Activated naive CD8-positive, alpha-beta T cell (primary cell): ENCODE measurements around the gene AGRN.

ENCODE experiments used
- H3K27ac Mint-ChIP-seq: one replicate; pipeline ENCODE4 v1.8.0; 2021; ENCODE audit warnings: mixed read lengths
- H3K27me3 Mint-ChIP-seq: one replicate; pipeline ENCODE4 v1.8.0; 2021; ENCODE audit warnings: mixed read lengths
- H3K36me3 Mint-ChIP-seq: one replicate; pipeline ENCODE4 v1.8.0; 2021; ENCODE audit warnings: mixed read lengths
- H3K4me1 Mint-ChIP-seq: one replicate; pipeline ENCODE4 v1.8.0; 2021; ENCODE audit warnings: low read depth, mixed read lengths
- H3K4me3 Mint-ChIP-seq: one replicate; pipeline ENCODE4 v1.8.0; 2021; ENCODE audit warnings: mild to moderate bottlenecking, mixed read lengths
- H3K9me3 Mint-ChIP-seq: one replicate; pipeline ENCODE4 v1.8.0; 2021; ENCODE audit warnings: low read depth, mixed read lengths

The AGRN gene

DNA sequence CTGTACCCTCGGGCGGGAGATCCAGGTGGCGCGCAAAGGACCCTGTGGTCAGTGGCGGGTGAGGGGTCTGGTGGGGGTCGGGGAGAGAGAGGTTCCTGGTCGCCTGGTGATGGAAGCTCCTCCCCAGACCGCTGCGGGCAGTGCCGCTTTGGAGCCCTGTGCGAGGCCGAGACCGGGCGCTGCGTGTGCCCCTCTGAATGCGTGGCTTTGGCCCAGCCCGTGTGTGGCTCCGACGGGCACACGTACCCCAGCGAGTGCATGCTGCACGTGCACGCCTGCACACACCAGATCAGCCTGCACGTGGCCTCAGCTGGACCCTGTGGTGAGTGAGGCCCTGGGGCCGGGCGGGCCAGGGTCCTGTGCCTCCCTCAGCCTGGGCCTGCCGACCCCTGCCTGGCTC lies 23.5 kb downstream of the AGRN start:
- H3K36me3 Mint-ChIP-seq, result peaks cover 2% of the 10 kb centered on the region
- no peaks in the 10 kb centered on the region for H3K9me3 Mint-ChIP-seq
- no peak overlapping the region for H3K27ac Mint-ChIP-seq
- H3K4me3 Mint-ChIP-seq, result no peak overlapping the region
- H3K4me1 Mint-ChIP-seq, result peaks cover 13% of the 10 kb centered on the region
- H3K27me3 Mint-ChIP-seq, result peaks cover 3% of the 10 kb centered on the region

DNA sequence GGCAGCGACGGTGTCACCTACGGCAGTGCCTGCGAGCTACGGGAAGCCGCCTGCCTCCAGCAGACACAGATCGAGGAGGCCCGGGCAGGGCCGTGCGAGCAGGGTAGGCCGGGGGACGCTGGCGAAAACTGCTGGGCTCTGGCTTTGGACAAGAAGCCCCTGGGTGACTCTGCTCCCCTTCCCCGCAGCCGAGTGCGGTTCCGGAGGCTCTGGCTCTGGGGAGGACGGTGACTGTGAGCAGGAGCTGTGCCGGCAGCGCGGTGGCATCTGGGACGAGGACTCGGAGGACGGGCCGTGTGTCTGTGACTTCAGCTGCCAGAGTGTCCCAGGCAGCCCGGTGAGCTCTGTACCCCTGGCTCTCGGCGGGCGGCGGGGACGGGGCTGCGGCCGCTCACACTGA lies 24.0 kb downstream of the AGRN start:
- H3K4me3 Mint-ChIP-seq, result no peak overlapping the region
- no peak overlapping the region for H3K27ac Mint-ChIP-seq
- H3K9me3 Mint-ChIP-seq, result no peaks in the 10 kb centered on the region
- H3K27me3 Mint-ChIP-seq, result no peaks in the 10 kb centered on the region
- peaks cover 2% of the 10 kb centered on the region for H3K36me3 Mint-ChIP-seq
- peaks cover 9% of the 10 kb centered on the region for H3K4me1 Mint-ChIP-seq

DNA sequence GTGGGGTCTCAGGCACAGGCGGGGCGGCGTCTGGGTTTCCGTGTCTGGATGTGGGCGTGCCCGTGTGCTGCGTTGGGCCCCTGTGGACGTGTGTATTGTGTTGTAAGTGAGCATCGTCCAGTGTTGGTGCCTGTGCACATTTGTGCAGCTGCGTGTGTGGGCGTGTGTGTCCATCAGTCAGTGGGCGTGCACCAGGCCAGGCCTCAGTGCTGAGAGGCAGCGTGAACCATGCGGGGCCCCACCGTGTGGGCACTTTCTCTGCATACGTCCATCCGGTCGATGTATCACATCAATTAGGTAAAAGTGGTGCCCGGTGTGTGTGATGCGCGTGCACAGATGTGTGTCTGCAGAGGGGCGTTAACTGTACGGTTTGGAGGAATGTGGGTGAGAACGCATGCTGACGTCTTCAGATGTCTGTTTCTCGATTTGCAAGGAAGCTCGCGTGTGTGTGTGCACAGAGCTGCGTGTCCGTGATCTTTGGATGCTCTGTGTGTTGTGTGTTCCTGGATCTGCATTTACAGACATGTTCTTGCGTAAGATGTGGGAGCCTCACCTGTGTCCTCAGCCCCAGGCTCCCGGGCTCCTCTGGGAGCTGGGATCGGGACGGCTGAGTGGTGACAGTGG lies 24.6 kb downstream of the AGRN start:
- Mint-ChIP-seq H3K4me1 (peaks cover 3% of the 10 kb centered on the region), H3K36me3 (peaks cover 2% of the 10 kb centered on the region), H3K4me3 (no peak overlapping the region), H3K9me3 (no peaks in the 10 kb centered on the region), H3K27ac (no peak overlapping the region), H3K27me3 (no peaks in the 10 kb centered on the region)

DNA sequence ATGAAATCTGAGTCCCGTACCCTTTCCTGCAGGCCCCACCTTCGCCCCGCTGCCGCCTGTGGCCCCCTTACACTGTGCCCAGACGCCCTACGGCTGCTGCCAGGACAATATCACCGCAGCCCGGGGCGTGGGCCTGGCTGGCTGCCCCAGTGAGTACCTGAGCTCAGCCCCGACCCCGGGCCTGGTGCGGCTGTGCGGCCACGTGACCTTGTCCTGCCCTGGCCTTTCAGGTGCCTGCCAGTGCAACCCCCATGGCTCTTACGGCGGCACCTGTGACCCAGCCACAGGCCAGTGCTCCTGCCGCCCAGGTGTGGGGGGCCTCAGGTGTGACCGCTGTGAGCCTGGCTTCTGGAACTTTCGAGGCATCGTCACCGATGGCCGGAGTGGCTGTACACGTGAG lies 25.2 kb downstream of the AGRN start:
- no peaks in the 10 kb centered on the region for H3K9me3 Mint-ChIP-seq
- H3K4me3 Mint-ChIP-seq, result no peak overlapping the region
- no peaks in the 10 kb centered on the region for H3K27me3 Mint-ChIP-seq
- H3K27ac Mint-ChIP-seq, result no peak overlapping the region
- no peaks in the 10 kb centered on the region for H3K4me1 Mint-ChIP-seq
- peaks cover 2% of the 10 kb centered on the region for H3K36me3 Mint-ChIP-seq

GRCh38 chr1:1046243-1046642 lies 26.3 kb downstream of the AGRN start:
- Mint-ChIP-seq H3K9me3 (no peaks in the 10 kb centered on the region), H3K4me1 (no peaks in the 10 kb centered on the region), H3K36me3 (peaks cover 2% of the 10 kb centered on the region), H3K27ac (no peak overlapping the region), H3K4me3 (no peak overlapping the region), H3K27me3 (no peaks in the 10 kb centered on the region)

DNA sequence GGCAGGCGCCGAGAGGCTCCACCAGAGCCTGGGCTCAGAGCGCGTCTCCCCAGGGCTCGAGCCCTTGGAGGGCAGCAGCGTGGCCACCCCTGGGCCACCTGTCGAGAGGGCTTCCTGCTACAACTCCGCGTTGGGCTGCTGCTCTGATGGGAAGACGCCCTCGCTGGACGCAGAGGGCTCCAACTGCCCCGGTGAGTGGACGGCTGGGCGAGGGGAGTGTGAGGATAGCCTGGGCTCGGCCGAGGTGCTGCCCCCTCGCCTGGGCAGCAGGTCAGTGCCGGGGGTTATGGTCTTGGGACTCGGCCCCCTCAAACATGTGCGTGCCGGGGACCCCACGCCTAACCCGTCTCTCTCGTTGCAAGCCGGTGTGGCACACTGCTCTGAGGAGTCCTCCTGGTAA lies 26.8 kb downstream of the AGRN start:
- no peaks in the 10 kb centered on the region for H3K4me1 Mint-ChIP-seq
- H3K27me3 Mint-ChIP-seq, result no peaks in the 10 kb centered on the region
- no peak overlapping the region for H3K27ac Mint-ChIP-seq
- H3K9me3 Mint-ChIP-seq, result no peaks in the 10 kb centered on the region
- H3K36me3 Mint-ChIP-seq, result peaks cover 2% of the 10 kb centered on the region
- H3K4me3 Mint-ChIP-seq, result no peak overlapping the region

DNA sequence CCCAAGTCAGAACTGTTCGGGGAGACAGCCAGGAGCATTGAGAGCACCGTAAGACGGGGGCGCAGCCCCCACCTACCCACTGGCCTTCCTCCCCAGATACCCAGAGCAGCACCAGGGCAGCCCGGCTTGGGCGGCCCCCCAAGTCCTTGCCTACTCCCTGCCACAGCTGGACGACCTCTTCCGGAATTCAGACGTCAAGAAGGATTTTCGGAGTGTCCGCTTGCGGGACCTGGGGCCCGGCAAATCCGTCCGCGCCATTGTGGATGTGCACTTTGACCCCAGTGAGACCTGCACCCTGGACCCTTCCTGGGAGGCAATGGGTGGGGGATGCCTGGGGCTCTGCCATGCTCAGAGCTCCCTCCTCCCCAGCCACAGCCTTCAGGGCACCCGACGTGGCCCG lies 27.5 kb downstream of the AGRN start:
- Mint-ChIP-seq H3K4me3 (no peak overlapping the region), H3K4me1 (no peaks in the 10 kb centered on the region), H3K36me3 (peaks cover 2% of the 10 kb centered on the region), H3K27me3 (no peaks in the 10 kb centered on the region), H3K9me3 (no peaks in the 10 kb centered on the region), H3K27ac (no peak overlapping the region)

DNA sequence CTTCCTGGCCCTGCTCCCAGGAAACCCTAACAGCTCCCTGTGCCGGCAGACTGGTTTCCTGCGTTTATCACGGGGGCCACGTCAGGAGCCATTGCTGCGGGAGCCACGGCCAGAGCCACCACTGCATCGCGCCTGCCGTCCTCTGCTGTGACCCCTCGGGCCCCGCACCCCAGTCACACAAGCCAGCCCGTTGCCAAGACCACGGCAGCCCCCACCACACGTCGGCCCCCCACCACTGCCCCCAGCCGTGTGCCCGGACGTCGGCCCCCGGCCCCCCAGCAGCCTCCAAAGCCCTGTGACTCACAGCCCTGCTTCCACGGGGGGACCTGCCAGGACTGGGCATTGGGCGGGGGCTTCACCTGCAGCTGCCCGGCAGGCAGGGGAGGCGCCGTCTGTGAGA lies 28.0 kb downstream of the AGRN start:
- Mint-ChIP-seq H3K4me1 (no peaks in the 10 kb centered on the region), H3K4me3 (no peak overlapping the region), H3K27me3 (no peaks in the 10 kb centered on the region), H3K9me3 (no peaks in the 10 kb centered on the region), H3K36me3 (peaks cover 2% of the 10 kb centered on the region), H3K27ac (no peak overlapping the region)

DNA sequence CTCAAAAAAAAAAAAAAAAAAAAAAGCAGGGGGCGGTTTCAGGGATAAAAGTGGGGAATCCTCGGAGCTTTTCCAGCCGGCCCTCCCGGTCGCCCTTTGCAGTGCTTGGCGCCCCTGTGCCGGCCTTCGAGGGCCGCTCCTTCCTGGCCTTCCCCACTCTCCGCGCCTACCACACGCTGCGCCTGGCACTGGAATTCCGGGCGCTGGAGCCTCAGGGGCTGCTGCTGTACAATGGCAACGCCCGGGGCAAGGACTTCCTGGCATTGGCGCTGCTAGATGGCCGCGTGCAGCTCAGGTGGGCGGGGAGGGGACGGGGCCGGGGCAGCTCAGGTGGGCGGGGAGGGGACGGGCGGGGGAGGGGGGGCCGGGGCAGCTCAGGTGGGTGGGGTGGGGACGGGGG lies 28.8 kb downstream of the AGRN start:
- no peaks in the 10 kb centered on the region for H3K27me3 Mint-ChIP-seq
- no peak overlapping the region for H3K4me3 Mint-ChIP-seq
- peaks cover 2% of the 10 kb centered on the region for H3K36me3 Mint-ChIP-seq
- no peak overlapping the region for H3K27ac Mint-ChIP-seq
- no peaks in the 10 kb centered on the region for H3K9me3 Mint-ChIP-seq
- no peaks in the 10 kb centered on the region for H3K4me1 Mint-ChIP-seq

DNA sequence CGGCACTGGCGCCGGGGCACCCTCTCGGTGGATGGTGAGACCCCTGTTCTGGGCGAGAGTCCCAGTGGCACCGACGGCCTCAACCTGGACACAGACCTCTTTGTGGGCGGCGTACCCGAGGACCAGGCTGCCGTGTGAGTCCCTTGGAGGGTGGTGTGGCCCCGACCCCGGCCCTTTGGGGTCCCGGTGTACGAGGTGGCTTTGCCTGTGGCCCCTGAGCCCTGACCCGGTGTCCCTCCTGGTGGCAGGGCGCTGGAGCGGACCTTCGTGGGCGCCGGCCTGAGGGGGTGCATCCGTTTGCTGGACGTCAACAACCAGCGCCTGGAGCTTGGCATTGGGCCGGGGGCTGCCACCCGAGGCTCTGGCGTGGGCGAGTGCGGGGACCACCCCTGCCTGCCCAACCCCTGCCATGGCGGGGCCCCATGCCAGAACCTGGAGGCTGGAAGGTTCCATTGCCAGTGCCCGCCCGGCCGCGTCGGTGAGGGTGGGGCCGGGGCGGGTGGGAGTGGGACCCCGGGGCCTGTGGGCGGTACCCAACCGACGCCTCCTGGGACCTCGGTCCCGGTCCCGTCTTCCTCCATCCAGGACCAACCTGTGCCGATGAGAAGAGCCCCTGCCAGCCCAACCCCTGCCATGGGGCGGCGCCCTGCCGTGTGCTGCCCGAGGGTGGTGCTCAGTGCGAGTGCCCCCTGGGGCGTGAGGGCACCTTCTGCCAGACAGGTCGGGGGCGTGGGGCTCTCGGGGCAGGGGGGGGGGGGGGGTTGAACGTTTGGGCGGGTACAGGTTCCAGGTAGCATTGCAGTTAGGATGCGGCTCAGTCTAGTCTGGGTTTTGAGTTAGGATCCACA lies 29.6 kb downstream of the AGRN start:
- no peak overlapping the region for H3K4me3 Mint-ChIP-seq
- no peaks in the 10 kb centered on the region for H3K4me1 Mint-ChIP-seq

DNA sequence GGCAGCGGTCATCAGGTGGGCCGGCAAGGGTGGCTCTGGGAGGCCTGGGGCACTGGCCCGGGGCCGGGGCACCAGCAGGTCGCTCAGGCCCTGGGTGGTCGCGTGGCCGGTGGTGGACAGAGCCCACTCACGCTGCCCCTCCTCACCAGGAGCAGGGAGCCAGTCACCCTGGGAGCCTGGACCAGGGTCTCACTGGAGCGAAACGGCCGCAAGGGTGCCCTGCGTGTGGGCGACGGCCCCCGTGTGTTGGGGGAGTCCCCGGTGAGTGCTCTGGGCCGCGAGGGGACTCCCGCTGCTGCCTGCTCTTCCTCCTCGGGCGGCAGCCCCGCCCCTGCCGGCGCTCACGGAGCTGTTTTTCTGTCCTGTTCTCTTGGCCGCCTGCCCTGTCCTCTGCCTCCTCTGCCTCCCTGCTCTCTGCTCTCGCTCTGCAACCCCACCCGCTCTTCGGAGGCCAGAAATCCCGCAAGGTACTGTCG lies 30.7 kb downstream of the AGRN start:
- Mint-ChIP-seq H3K27ac (no peak overlapping the region), H3K4me3 (no peak overlapping the region), H3K36me3 (no peaks in the 10 kb centered on the region), H3K9me3 (no peaks in the 10 kb centered on the region), H3K4me1 (no peaks in the 10 kb centered on the region), H3K27me3 (no peaks in the 10 kb centered on the region)

More for the DNA sequence above, 29.6 kb downstream of the AGRN start:
- Mint-ChIP-seq H3K27ac (no peak overlapping the region), H3K9me3 (no peaks in the 10 kb centered on the region), H3K36me3 (peaks cover 2% of the 10 kb centered on the region), H3K27me3 (no peaks in the 10 kb centered on the region)

DNA sequence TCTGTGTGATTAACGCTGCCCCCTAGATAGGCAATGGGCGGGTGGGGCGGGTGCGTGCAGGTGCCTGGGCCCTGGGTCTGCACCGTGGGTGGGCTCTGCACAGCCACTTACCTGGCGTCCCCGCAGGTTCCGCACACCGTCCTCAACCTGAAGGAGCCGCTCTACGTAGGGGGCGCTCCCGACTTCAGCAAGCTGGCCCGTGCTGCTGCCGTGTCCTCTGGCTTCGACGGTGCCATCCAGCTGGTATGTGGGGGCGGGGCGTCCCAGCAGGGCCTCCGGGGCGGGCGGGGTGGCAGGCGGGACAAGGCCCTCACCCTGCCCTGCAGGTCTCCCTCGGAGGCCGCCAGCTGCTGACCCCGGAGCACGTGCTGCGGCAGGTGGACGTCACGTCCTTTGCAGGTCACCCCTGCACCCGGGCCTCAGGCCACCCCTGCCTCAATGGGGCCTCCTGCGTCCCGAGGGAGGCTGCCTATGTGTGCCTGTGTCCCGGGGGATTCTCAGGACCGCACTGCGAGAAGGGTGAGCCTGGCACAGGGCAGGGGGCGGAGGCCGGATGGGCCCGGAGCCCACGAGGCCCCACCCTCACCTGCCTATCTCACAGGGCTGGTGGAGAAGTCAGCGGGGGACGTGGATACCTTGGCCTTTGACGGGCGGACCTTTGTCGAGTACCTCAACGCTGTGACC lies 31.3 kb downstream of the AGRN start:
- H3K27me3 Mint-ChIP-seq, result no peaks in the 10 kb centered on the region
- H3K9me3 Mint-ChIP-seq, result no peaks in the 10 kb centered on the region
- no peak overlapping the region for H3K4me3 Mint-ChIP-seq
- H3K36me3 Mint-ChIP-seq, result no peaks in the 10 kb centered on the region
- H3K4me1 Mint-ChIP-seq, result no peaks in the 10 kb centered on the region
- no peak overlapping the region for H3K27ac Mint-ChIP-seq

DNA sequence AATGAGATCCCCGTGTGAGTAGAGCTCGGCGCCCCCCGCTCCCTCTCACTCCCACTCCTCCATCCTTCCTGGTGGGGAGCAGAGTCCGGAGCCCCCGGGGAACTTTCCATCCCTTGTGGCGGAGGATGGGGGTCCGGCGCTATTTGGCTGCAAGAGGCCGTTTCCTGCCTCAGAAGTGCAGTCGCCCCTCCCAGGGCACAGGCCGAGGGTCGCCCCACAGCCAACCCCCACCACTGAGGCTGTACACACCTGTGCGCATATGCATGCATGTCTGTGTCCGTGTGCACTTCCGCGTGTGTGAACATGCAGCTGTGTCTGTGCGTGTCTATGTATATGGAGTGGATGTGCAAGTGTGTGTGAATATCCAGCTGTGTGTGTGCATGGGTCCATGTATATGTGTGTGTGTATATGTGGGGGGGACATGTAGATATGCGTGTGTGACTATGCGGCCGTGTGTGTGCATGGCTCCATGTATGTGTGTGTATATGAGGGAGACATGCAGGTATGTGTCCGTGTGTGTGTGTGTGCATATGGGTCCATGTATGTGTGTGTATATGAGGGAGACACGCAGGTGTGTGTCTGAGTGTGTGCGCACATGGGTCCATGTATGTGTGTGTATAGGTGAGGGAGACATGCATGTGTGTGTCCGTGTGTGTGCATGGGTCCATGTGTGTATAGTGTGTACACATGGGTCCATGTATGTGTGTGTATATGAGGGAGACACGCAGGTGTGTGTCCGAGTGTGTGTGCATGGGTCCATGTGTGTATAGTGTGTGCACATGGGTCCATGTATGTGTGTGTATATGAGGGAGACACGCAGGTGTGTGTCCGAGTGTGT lies 32.3 kb downstream of the AGRN start:
- Mint-ChIP-seq H3K27ac (no peak overlapping the region), H3K9me3 (no peaks in the 10 kb centered on the region), H3K4me1 (no peaks in the 10 kb centered on the region), H3K4me3 (no peak overlapping the region), H3K27me3 (no peaks in the 10 kb centered on the region), H3K36me3 (no peaks in the 10 kb centered on the region)

DNA sequence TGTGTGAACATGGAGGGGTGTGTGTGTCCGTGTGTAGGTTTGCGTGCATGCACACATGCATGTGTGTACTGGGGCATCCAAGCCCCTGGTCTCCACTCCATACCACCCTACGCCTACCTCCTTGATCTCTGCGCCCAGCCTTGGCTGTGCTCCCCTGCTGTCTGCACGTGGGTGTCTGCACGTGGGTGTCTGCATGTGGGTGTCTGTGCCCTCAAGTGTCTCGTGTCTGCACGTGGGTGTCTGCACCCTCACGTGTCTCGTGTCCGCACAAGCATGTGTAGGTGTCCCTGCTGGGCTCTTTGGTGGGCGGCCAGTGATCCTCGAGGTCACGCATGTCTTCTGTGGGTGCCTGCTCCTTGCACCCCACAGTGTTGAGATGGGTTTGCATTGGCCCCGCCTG lies 33.1 kb downstream of the AGRN start:
- no peaks in the 10 kb centered on the region for H3K36me3 Mint-ChIP-seq
- no peaks in the 10 kb centered on the region for H3K4me1 Mint-ChIP-seq
- no peaks in the 10 kb centered on the region for H3K27me3 Mint-ChIP-seq
- no peak overlapping the region for H3K27ac Mint-ChIP-seq
- H3K9me3 Mint-ChIP-seq, result no peaks in the 10 kb centered on the region
- no peak overlapping the region for H3K4me3 Mint-ChIP-seq

DNA sequence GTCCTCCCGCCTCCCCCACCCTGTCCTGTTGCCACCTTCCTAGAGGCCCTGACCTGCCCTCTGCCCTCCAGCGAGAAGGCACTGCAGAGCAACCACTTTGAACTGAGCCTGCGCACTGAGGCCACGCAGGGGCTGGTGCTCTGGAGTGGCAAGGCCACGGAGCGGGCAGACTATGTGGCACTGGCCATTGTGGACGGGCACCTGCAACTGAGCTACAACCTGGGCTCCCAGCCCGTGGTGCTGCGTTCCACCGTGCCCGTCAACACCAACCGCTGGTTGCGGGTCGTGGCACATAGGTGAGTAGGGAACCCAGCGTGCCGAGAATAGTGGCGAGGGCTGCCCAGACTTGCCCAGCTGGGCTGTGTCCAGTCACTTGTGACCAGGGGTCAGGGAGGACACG lies 33.8 kb downstream of the AGRN start:
- H3K4me3 Mint-ChIP-seq, result no peak overlapping the region
- H3K36me3 Mint-ChIP-seq, result no peaks in the 10 kb centered on the region

More for the DNA sequence above, 33.8 kb downstream of the AGRN start:
- Mint-ChIP-seq H3K27ac (no peak overlapping the region), H3K27me3 (no peaks in the 10 kb centered on the region), H3K9me3 (no peaks in the 10 kb centered on the region), H3K4me1 (peaks cover 3% of the 10 kb centered on the region)
